Testis (tissue), 3 donors: ENCODE results near the gene NR2F2. TPM values are rescaled to one million over a fixed set of nuclear protein-coding genes. Genes with fewer than 3 reads are reported as not detected.

Experiments
- DNase-seq: peaks from one replicate; pipeline ENCODE4 v3.0.0-alpha.2; 2019
- H3K27ac ChIP-seq, 2 donors: fragments of 200-600 bp; sonication (generic); one replicate each; pipeline ENCODE4 v1.5.1; 2019
- H3K27me3 ChIP-seq: fragments of 200-600 bp; sonication (generic); one replicate; pipeline ENCODE4 v1.5.1; 2019
- H3K36me3 ChIP-seq: fragments of 200-600 bp; sonication (generic); one replicate; pipeline ENCODE4 v1.5.1; 2017; ENCODE audit warnings: low read depth; ENCODE audit errors: missing control alignments
- H3K4me1 ChIP-seq: fragments of 200-600 bp; sonication (generic); one replicate; pipeline ENCODE4 v1.5.1; 2019
- H3K4me3 ChIP-seq, 2 donors: fragments of 200-600 bp; sonication (generic); one replicate each; pipeline ENCODE4 v1.5.1; 2017 to 2019
- H3K9me3 ChIP-seq: fragments of 200-600 bp; sonication (generic); one replicate; pipeline ENCODE4 v1.5.1; 2017
- POLR2A ChIP-seq: fragments of 450-650 bp; IDR thresholded peaks from one replicate; pipeline ENCODE4 v1.6.1; 2017; ENCODE audit warnings: antibody characterized with exemption, mild to moderate bottlenecking, moderate library complexity
- WGBS, 2 donors: methylation state at CpG; one replicate each; pipeline ENCODE4 v1.1.5; 2018; 5-methylcytosine and 5-hydroxymethylcytosine counted together
- intact Hi-C: fragments of 100-400 bp; cut with DNase I; formaldehyde crosslinking; loops from one replicate; pipeline ENCODE4 v1.15.1; 2023; ENCODE audit warnings: low total_unique reads
- polyA plus RNA-seq: library from polyadenylated mRNA; stranded (reverse); fragments of 350-450 nt; fragmentation: Illumina TruSeq; extraction: RNeasy Lipid Tissue Mini Kit (QIAGEN cat#74804); gene quantifications from one replicate; pipeline ENCODE4 v1.2.3, GENCODE V29; 2014; ENCODE audit warnings: low read depth, low replicate concordance; ENCODE audit not compliant: insufficient read depth
- total RNA-seq, 2 donors: library from RNA; depleted of rRNA; stranded (reverse); fragments of >200 nt; gene quantifications; one replicate each; pipeline ENCODE4 v1.2.3, GENCODE V29; 2016
- TF ChIP-seq, protein P1 (sequence below), 3 experiments: fragments of 450-650 bp in 2 of 3; fragments of 200-600 bp in 1 of 3; sonication (generic) in 1 of 3; IDR thresholded peaks; one replicate each; pipeline ENCODE4 v1.5.1; 2016 to 2019; ENCODE audit warnings: antibody characterized with exemption in 3 of 3, mild to moderate bottlenecking in 2 of 3, moderate library complexity in 1 of 3

Gene NR2F2
- total and polyA plus RNA-seq, 3 donors from 2014 or later = 31.2 to 42.9 (median 38.2) TPM

DNA sequence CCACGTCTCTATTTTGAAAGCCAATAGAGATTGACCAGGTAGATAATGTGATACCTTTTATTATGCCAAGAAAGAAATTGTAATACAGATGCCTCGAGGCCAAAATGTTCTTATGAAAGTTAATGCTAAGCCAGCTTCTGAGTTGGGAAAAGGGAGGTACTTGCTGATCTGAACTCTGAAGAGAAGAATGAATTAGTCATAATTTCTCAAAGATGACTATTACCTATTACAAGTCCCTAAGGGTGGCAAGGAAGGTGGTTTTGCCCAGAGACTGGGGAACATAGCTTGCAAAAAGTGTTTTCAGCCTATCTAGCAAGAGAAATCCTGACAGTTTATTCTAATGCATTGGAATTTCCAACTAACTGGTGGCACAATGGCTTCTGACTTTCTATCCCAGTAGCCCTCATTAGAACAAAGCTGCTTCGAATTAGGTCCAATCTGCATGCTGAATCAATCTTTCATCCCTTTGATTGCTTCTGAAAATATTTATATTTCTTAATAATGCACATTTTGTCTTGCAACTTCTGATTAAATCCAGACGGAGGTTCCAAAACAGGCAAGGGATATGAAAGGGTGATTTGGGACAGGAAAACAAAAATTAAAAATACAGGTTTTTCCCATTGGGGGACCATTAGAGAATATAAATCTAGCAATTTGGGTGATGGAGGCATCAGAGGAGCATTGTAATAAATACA lies 17.7 kb upstream of the NR2F2 start:
- H3K4me3 ChIP-seq = no peak overlapping the region
- H3K27me3 ChIP-seq = no peaks in the 10 kb centered on the region
- no peaks in the 10 kb centered on the region for H3K4me1 ChIP-seq
- H3K36me3 ChIP-seq = no peaks in the 10 kb centered on the region
- no peak for DNase-seq
- WGBS, 2 donors = 53 to 63% methylated on average over 4 of the region's 4 CpGs
- no peak for TF ChIP-seq POLR2A
- TF ChIP-seq, protein P1, sequence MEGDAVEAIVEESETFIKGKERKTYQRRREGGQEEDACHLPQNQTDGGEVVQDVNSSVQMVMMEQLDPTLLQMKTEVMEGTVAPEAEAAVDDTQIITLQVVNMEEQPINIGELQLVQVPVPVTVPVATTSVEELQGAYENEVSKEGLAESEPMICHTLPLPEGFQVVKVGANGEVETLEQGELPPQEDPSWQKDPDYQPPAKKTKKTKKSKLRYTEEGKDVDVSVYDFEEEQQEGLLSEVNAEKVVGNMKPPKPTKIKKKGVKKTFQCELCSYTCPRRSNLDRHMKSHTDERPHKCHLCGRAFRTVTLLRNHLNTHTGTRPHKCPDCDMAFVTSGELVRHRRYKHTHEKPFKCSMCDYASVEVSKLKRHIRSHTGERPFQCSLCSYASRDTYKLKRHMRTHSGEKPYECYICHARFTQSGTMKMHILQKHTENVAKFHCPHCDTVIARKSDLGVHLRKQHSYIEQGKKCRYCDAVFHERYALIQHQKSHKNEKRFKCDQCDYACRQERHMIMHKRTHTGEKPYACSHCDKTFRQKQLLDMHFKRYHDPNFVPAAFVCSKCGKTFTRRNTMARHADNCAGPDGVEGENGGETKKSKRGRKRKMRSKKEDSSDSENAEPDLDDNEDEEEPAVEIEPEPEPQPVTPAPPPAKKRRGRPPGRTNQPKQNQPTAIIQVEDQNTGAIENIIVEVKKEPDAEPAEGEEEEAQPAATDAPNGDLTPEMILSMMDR (IDR thresholded peaks at IDR 0.05) = no peak
- intact Hi-C loops = no loop called here
- H3K9me3 ChIP-seq = no peaks in the 10 kb centered on the region
- H3K27ac ChIP-seq = no peak overlapping the region

DNA sequence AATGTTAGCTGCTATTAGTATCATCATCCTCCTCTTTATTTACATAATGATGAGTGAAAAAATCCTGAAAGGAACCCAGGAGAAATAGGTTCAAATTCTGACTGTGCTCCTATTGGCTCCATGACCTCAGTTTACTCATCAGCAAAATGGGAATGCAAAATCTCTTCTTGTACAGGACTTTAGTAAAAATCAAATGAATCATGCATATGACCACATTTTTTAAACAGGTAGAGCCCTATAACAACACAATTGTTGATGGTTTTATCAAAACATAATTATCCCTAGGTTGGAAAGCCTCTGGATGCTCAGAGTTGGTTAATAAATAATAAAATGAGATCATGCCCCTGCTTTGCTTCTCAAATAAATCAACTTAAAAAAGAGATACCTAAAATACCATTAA lies 16.0 kb upstream of the NR2F2 start:
- intact Hi-C loops = no loop called here
- no peak overlapping the region for H3K4me3 ChIP-seq
- H3K36me3 ChIP-seq = no peaks in the 10 kb centered on the region
- no peaks in the 10 kb centered on the region for H3K27me3 ChIP-seq
- H3K27ac ChIP-seq = no peak overlapping the region
- no peaks in the 10 kb centered on the region for H3K9me3 ChIP-seq
- TF ChIP-seq, protein P1 (IDR thresholded peaks at IDR 0.05) = no peak
- no peak for TF ChIP-seq POLR2A
- H3K4me1 ChIP-seq = no peaks in the 10 kb centered on the region
- DNase-seq = no peak

DNA sequence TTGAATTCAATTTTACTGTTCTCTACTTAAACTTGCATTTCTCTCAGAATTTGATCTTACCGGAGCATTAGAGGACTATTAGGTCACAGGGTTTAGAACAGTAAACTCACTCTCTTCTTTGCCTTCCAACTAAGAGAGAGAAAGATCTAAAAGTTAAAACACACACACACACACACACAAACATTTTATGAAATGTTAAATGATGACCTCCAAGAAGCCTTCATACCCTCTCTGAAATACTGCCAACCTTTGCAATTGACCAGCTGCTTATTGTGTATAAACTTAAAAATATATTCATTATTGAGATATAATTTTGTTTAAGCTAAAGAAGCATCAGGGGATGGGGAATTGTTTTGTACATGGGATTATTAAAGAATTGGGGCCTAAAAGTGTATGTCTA lies 15.5 kb upstream of the NR2F2 start:
- Histone ChIP-seq H3K4me1 (no peaks in the 10 kb centered on the region), H3K9me3 (no peaks in the 10 kb centered on the region), H3K36me3 (no peaks in the 10 kb centered on the region), H3K4me3 (no peak overlapping the region), H3K27me3 (no peaks in the 10 kb centered on the region), H3K27ac (no peak overlapping the region)
- intact Hi-C loops = no loop called here
- TF ChIP-seq, protein P1 (IDR thresholded peaks at IDR 0.05) = no peak
- no peak for TF ChIP-seq POLR2A
- WGBS, 2 donors = 58% methylated on average over 1 of the region's 1 CpG
- DNase-seq = no peak

DNA sequence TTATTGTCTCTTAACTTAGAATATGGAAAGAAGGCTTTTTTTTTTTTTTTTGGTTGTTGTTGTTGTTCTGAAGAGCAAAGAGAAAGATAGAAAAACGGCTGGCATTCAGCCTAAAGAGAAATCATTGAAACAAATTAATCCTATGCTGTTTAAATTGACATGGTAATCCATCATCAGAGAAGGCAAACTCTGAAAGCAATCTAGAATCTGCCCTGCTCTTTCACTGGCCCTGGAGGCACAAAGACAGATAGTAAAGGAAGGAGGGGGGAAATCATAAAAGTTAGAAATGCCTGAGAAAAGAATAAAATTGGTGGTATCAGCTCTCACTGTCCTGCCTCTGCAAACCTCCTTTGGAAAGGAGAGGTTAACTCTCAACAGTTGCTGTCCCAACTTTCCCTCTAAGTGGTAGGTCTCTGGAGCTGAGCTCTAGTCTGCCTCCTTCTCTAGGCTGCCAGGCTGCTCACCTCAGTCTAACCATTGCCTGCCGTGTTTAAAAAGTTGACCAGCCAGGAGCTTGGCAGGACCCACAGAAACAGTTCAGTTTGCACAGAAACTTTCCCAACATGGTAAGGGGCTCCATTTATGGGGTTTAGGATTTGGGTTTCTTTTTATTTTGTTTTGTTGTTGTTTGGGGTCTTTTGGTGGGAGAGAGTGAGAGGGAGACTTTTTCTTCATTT lies 13.4 kb upstream of the NR2F2 start:
- H3K36me3 ChIP-seq = no peaks in the 10 kb centered on the region
- TF ChIP-seq, protein P1 (IDR thresholded peaks at IDR 0.05) = no peak
- no peak for TF ChIP-seq POLR2A
- H3K9me3 ChIP-seq = no peaks in the 10 kb centered on the region
- H3K27ac ChIP-seq = peak overlapping the region; percentile 55 to 93
- no peaks in the 10 kb centered on the region for H3K27me3 ChIP-seq
- no peaks in the 10 kb centered on the region for H3K4me1 ChIP-seq
- intact Hi-C loops = no loop called here
- no peak for DNase-seq
- WGBS, 2 donors = 26 to 37% methylated on average over 2 of the region's 2 CpGs
- H3K4me3 ChIP-seq = no peak overlapping the region

DNA sequence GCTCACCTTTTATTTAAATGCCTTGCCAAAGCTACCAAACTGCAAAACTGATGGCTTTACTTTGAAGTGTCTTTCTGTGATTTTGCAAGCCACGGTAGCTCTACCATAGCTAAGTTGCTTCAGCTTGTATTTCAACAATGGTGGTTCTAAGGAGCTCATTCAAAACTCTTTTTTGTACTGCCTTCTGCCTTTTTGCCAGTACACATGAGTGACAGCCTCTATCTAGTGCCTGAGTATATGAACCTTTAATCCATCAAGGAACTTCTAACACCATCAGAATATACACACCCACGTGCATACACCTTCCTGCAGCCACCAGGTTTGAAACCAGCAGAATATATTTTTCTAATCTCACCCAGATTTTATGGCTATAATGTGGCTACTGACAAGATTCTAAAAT lies 10.4 kb upstream of the NR2F2 start:
- no peaks in the 10 kb centered on the region for H3K36me3 ChIP-seq
- DNase-seq = no peak
- intact Hi-C loops = no loop called here
- TF ChIP-seq POLR2A = no peak
- TF ChIP-seq, protein P1 (IDR thresholded peaks at IDR 0.05) = no peak
- H3K27ac ChIP-seq = peak overlapping the region; percentile 34 to 93
- 49 to 55% methylated on average over 2 of the region's 2 CpGs for WGBS, 2 donors
- H3K27me3 ChIP-seq = no peaks in the 10 kb centered on the region
- H3K9me3 ChIP-seq = no peaks in the 10 kb centered on the region
- H3K4me3 ChIP-seq = no peak overlapping the region
- no peaks in the 10 kb centered on the region for H3K4me1 ChIP-seq
